Stomach (tissue), 9 donors: ENCODE results near the gene ADSS1. TPM values are rescaled to one million over a fixed set of nuclear protein-coding genes. Genes with fewer than 3 reads are reported as not detected.

Experiments used
- DNase-seq, 2 donors: peaks; one replicate each; pipeline versions ENCODE4 v3.0.0 to v3.0.0-alpha.2; 2013 to 2019
- H3K27ac ChIP-seq, 5 donors: fragments of 200-600 bp in 4 of 5; sonication (generic) in 4 of 5; one replicate each; pipeline ENCODE4 v1.5.1; 2013 to 2019; ENCODE audit warnings: mild to moderate bottlenecking in 1 of 5, moderate library complexity in 1 of 5
- H3K27me3 ChIP-seq, 3 donors: fragments of 200-600 bp; sonication (generic); one replicate each; pipeline ENCODE4 v1.5.1; 2017 to 2019; ENCODE audit warnings: mixed run types in 1 of 3
- H3K36me3 ChIP-seq, 4 donors: fragments of 200-600 bp; sonication (generic); 1 replicate in 3 of 4; 2 replicates in 1 of 4; pipeline ENCODE4 v1.5.1; 2016 to 2019
- H3K4me1 ChIP-seq, 4 donors: fragments of 200-600 bp; sonication (generic); one replicate each; pipeline ENCODE4 v1.5.1; 2016 to 2019
- H3K4me3 ChIP-seq, 4 donors: fragments of 200-600 bp; sonication (generic) in 3 of 4; one replicate each; pipeline ENCODE4 v1.5.1; 2016 to 2019; ENCODE audit warnings: mild to moderate bottlenecking in 1 of 4
- H3K9me3 ChIP-seq, 4 donors: fragments of 200-600 bp; sonication (generic); one replicate each; pipeline ENCODE4 v1.5.1; 2016 to 2019
- EP300 ChIP-seq: sonication (generic); formaldehyde crosslinking; IDR thresholded peaks from one replicate; pipeline ENCODE4 v1.6.1; 2017; ENCODE audit warnings: antibody characterized with exemption
- POLR2A ChIP-seq, 4 donors: fragments of 450-650 bp; IDR thresholded peaks; one replicate each; pipeline ENCODE4 v1.6.1; 2016; ENCODE audit warnings: antibody characterized with exemption in 4 of 4, control low read depth in 2 of 4, mild to moderate bottlenecking in 1 of 4, moderate library complexity in 1 of 4
- POLR2AphosphoS5 ChIP-seq, 3 donors: sonication (generic); formaldehyde crosslinking; IDR thresholded peaks; one replicate each; pipeline ENCODE4 v1.6.1; 2016; ENCODE audit warnings: antibody characterized with exemption in 3 of 3
- WGBS, 5 donors: extraction: QIAGEN DNeasy Blood & Tissue Kit in 3 of 5; methylation state at CpG; one replicate each; pipeline versions ENCODE4 v1.1.5 to v1.1.7; 2013 to 2018; 5-methylcytosine and 5-hydroxymethylcytosine counted together
- intact Hi-C: fragments of 100-400 bp; cut with DNase I; formaldehyde crosslinking; loops from one replicate; pipeline ENCODE4 v1.15.1; 2023; ENCODE audit warnings: low total_unique reads
- polyA plus RNA-seq, 3 donors: library from polyadenylated mRNA; stranded (reverse); fragments of 200-250 nt; gene quantifications; one replicate each; pipeline ENCODE4 v1.2.3, GENCODE V29; 2013
- total RNA-seq, 5 donors: library from RNA; depleted of rRNA; stranded (reverse); fragments of >200 nt; gene quantifications; one replicate each; pipeline versions ENCODE4 v1.1.0 to v1.2.3, GENCODE V29; 2014 to 2016
- TF ChIP-seq, protein P1 (sequence below), 7 experiments: fragments of 450-650 bp in 4 of 7; fragments of 200-600 bp in 3 of 7; sonication (generic) in 3 of 7; IDR thresholded peaks; one replicate each; pipeline ENCODE4 v1.5.1; 2016 to 2019; ENCODE audit warnings: antibody characterized with exemption in 7 of 7, control low read depth in 2 of 7, mild to moderate bottlenecking in 1 of 7
- donor health status: healthy with polysubstance abuse.
- donor health status: Bipolar disorder and iron deficiency.
- donor health status: healthy.

ADSS1 gene
- total and polyA plus RNA-seq, 8 donors: 7.0 to 59.4 (median 12.3) TPM; not detected in 1

DNA sequence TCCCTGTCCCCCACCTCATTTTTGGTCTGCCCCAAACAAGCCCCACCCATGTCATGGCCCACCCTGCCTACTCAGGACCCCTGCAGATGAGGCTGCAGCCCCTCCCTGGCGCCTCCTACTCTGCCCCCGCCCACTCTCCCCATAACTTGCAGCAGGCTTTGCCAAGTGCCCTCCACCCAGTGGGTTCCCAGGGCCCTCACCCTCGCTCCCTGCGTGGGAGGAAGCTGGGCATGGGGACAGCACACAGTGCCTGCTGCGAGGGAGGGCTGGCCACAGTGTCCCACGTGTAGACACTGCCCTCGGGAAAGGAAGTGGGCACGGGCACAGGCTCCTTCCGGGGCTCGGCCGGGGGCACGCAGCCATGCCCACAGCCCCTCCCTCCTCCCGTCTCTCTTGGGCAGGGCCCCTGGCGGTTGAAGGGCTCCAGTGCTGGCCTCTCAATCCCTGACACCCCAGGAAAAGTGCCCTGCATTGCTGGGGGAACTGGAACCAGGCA is 62.1 kb downstream of the ADSS1 start:
- Histone ChIP-seq H3K27me3 (no peaks in the 10 kb centered on the region), H3K4me1 (peaks cover 64 to 83% (median 77%) of the 10 kb centered on the region in 4 donors), H3K36me3 (peaks cover 15 to 73% (median 60%) of the 10 kb centered on the region in 4 donors), H3K4me3 (peak overlapping the region in 1 of 4 donors; percentile 13), H3K9me3 (no peaks in the 10 kb centered on the region), H3K27ac (peak overlapping the region in 2 of 5 donors; percentile 1 to 61)
- WGBS, 5 donors: 14 to 41% (median 30%) methylated on average over 8 to 12 of the region's 14 CpGs
- DNase-seq: no peak
- TF ChIP-seq, protein P1, sequence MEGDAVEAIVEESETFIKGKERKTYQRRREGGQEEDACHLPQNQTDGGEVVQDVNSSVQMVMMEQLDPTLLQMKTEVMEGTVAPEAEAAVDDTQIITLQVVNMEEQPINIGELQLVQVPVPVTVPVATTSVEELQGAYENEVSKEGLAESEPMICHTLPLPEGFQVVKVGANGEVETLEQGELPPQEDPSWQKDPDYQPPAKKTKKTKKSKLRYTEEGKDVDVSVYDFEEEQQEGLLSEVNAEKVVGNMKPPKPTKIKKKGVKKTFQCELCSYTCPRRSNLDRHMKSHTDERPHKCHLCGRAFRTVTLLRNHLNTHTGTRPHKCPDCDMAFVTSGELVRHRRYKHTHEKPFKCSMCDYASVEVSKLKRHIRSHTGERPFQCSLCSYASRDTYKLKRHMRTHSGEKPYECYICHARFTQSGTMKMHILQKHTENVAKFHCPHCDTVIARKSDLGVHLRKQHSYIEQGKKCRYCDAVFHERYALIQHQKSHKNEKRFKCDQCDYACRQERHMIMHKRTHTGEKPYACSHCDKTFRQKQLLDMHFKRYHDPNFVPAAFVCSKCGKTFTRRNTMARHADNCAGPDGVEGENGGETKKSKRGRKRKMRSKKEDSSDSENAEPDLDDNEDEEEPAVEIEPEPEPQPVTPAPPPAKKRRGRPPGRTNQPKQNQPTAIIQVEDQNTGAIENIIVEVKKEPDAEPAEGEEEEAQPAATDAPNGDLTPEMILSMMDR (IDR thresholded peaks at IDR 0.05): no peak
- TF ChIP-seq POLR2A (IDR thresholded peaks at IDR 0.05): no peak
- TF ChIP-seq EP300: no peak
- no peak for TF ChIP-seq POLR2AphosphoS5 (IDR thresholded peaks at IDR 0.05)
- intact Hi-C loops: no loop called here

- DNase-seq: no peak
- H3K27me3 ChIP-seq: no peaks in the 10 kb centered on the region
- H3K4me1 ChIP-seq: peaks cover 70 to 90% (median 86%) of the 10 kb centered on the region in 4 donors
- H3K36me3 ChIP-seq: peaks cover 23 to 73% (median 61%) of the 10 kb centered on the region in 4 donors
- peak overlapping the region in 1 of 4 donors; percentile 13 for H3K4me3 ChIP-seq
- 53 to 69% (median 64%) methylated on average over 11 to 30 of the region's 30 CpGs for WGBS, 5 donors
- peak overlapping the region in 3 of 5 donors; percentile 25 to 61 (median 35) for H3K27ac ChIP-seq
- H3K9me3 ChIP-seq: no peaks in the 10 kb centered on the region
- TF ChIP-seq, protein P1 (IDR thresholded peaks at IDR 0.05): no peak
- TF ChIP-seq POLR2AphosphoS5 (IDR thresholded peaks at IDR 0.05) (no peak), POLR2A (IDR thresholded peaks at IDR 0.05) (no peak), EP300 (no peak)
- intact Hi-C loops: no loop called here
Observed at GRCh38 chr14:104786726-104787675, 63.0 kb downstream of the ADSS1 start.

DNA sequence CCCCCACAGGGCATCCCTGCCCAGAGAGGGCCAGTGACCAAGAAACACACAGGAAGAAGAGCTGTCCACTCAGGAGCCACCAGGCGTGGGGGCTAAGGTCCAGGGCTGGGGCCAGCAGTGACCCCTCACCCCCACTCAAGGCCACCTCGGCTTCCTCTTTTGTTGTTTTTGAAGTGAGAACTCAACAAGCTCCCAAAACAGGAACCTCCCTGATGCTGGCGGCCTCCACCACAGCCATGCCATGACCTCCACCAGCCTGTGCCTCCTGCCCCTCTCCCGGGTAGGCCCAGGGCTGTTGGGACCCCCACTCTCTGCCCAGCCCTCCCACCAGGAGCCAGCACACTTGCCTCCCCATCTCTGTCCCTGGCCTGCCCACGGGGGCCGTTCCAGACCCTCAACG is 63.7 kb downstream of the ADSS1 start:
- H3K4me3 ChIP-seq: no peak overlapping the region
- H3K27ac ChIP-seq: peak overlapping the region in 2 of 5 donors; percentile 26 to 61
- peaks cover 77 to 94% (median 93%) of the 10 kb centered on the region in 4 donors for H3K4me1 ChIP-seq
- intact Hi-C loops: no loop called here
- H3K36me3 ChIP-seq: peaks cover 23 to 71% (median 59%) of the 10 kb centered on the region in 4 donors
- no peak for TF ChIP-seq POLR2AphosphoS5 (IDR thresholded peaks at IDR 0.05)
- TF ChIP-seq, protein P1 (IDR thresholded peaks at IDR 0.05): no peak
- TF ChIP-seq POLR2A (IDR thresholded peaks at IDR 0.05): no peak
- TF ChIP-seq EP300: no peak
- DNase-seq: no peak
- no peaks in the 10 kb centered on the region for H3K27me3 ChIP-seq
- H3K9me3 ChIP-seq: no peaks in the 10 kb centered on the region
- WGBS, 5 donors: 74 to 85% (median 77%) methylated on average over 6 to 7 of the region's 7 CpGs

GRCh38 chr14:104788161-104788818 is 64.3 kb downstream of the ADSS1 start:
- DNase-seq: peak in 1 of 2 donors; percentile 42
- H3K27ac ChIP-seq: peak overlapping the region in 2 of 5 donors; percentile 26 to 61
- no peaks in the 10 kb centered on the region for H3K9me3 ChIP-seq
- intact Hi-C loops: no loop called here
- peaks cover 83 to 99% (median 99%) of the 10 kb centered on the region in 4 donors for H3K4me1 ChIP-seq
- 74 to 83% (median 80%) methylated on average over 9 to 14 of the region's 14 CpGs for WGBS, 5 donors
- peaks cover 23 to 69% (median 56%) of the 10 kb centered on the region in 4 donors for H3K36me3 ChIP-seq
- H3K4me3 ChIP-seq: no peak overlapping the region
- TF ChIP-seq, protein P1 (IDR thresholded peaks at IDR 0.05): no peak
- TF ChIP-seq POLR2A (IDR thresholded peaks at IDR 0.05): no peak
- H3K27me3 ChIP-seq: no peaks in the 10 kb centered on the region
